ENCODE data around the gene DNASE1L1.

DNA sequence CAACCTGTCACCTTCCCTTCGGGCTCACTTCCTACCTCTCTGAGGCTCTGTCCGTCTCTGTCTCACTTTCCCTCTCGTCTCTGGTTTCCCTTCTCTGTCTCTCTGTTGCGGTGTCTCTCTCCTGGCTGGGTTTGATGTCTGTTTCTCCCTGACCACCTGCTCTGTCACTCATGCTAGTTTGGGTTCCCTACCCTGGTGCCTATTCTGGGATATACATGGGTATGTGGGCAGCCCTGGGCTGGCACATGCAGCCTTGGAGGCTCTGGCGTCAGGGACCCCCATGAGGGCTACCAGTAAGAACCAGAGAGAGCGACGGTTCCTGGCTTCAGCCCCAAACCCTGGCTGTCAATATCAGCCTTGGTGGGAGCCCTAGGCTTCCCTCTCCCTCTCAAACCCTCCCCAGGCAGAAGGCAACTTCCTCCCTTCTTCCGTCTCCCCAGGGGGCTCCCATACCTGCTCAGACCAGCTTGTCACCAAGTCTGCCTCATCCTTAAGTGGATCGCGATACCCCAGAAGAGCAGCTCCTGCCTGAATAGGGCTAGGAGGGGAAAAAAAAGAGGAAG lies 314 bp downstream of the DNASE1L1 start:
- TF ChIP-seq EZH2phosphoT487 (IDR thresholded peaks at IDR 0.05; ENCODE audit: borderline replicate concordance, low read depth) (no peak), POLR2AphosphoS5 (IDR thresholded peaks at IDR 0.05; ENCODE audit: low read depth, low read length) (no peak), RXRA (IDR thresholded peaks at IDR 0.05; ENCODE audit: borderline replicate concordance, low read depth) (no peak), MEF2A (IDR thresholded peaks at IDR 0.05; ENCODE audit: borderline replicate concordance, low read depth) (no peak), SMC3 (IDR thresholded peaks at IDR 0.05; ENCODE audit: low read depth, low read length) (no peak), EP300 (IDR thresholded peaks at IDR 0.05; ENCODE audit: borderline replicate concordance in 1 of 2, low read depth in 1 of 2, low read length in 1 of 2) (no peak), SIN3A (IDR thresholded peaks at IDR 0.05; ENCODE audit: borderline replicate concordance, low read depth, low read length) (no peak), TAF1 (IDR thresholded peaks at IDR 0.05; ENCODE audit: borderline replicate concordance, low read depth, low read length) (no peak), YY1 (IDR thresholded peaks at IDR 0.05; ENCODE audit: low read depth) (no peak)
- TF ChIP-seq, protein P1, sequence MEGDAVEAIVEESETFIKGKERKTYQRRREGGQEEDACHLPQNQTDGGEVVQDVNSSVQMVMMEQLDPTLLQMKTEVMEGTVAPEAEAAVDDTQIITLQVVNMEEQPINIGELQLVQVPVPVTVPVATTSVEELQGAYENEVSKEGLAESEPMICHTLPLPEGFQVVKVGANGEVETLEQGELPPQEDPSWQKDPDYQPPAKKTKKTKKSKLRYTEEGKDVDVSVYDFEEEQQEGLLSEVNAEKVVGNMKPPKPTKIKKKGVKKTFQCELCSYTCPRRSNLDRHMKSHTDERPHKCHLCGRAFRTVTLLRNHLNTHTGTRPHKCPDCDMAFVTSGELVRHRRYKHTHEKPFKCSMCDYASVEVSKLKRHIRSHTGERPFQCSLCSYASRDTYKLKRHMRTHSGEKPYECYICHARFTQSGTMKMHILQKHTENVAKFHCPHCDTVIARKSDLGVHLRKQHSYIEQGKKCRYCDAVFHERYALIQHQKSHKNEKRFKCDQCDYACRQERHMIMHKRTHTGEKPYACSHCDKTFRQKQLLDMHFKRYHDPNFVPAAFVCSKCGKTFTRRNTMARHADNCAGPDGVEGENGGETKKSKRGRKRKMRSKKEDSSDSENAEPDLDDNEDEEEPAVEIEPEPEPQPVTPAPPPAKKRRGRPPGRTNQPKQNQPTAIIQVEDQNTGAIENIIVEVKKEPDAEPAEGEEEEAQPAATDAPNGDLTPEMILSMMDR (IDR thresholded peaks at IDR 0.05), result no peak
- TF ChIP-seq, protein P2, sequence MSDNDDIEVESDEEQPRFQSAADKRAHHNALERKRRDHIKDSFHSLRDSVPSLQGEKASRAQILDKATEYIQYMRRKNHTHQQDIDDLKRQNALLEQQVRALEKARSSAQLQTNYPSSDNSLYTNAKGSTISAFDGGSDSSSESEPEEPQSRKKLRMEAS (IDR thresholded peaks at IDR 0.05; ENCODE audit: low read depth), result no peak
- TF ChIP-seq, protein P3, sequence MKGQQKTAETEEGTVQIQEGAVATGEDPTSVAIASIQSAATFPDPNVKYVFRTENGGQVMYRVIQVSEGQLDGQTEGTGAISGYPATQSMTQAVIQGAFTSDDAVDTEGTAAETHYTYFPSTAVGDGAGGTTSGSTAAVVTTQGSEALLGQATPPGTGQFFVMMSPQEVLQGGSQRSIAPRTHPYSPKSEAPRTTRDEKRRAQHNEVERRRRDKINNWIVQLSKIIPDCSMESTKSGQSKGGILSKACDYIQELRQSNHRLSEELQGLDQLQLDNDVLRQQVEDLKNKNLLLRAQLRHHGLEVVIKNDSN (IDR thresholded peaks at IDR 0.05; ENCODE audit: borderline replicate concordance, low read depth), result no peak

Measured in SK-N-SH (cell line).